Lung (tissue), 12 donors: Measurements from ENCODE around the gene ERBIN. TPM values are rescaled to one million over a fixed set of nuclear protein-coding genes. Genes with fewer than 3 reads are reported as not detected.
A peak's percentile ranks its signal among the peaks of the same experiment; 100 is the strongest.

Experiments
- ATAC-seq: fragments of 200-7000 bp; cut with Tn5 transposase; one replicate; pipeline ENCODE4 v1.9.1; 2020; ENCODE audit warnings: moderate number of reproducible peaks; ENCODE audit not compliant: insufficient read depth, low FRiP score
- DNase-seq, 3 donors: peaks; one replicate each; pipeline ENCODE4 v3.0.0-alpha.2; 2013 to 2017
- H3K27ac ChIP-seq, 2 donors: one replicate each; pipeline ENCODE4 v1.5.1; 2013; ENCODE audit warnings: mild to moderate bottlenecking in 2 of 2, moderate library complexity in 2 of 2, control low read depth in 1 of 2, inconsistent platforms in 1 of 2, low read depth in 1 of 2, low read length in 1 of 2
- H3K27me3 ChIP-seq, 3 donors: one replicate each; pipeline ENCODE4 v1.5.1; 2013; ENCODE audit warnings: low read length in 2 of 3; ENCODE audit not compliant: control insufficient read depth in 3 of 3, insufficient read depth in 3 of 3
- H3K36me3 ChIP-seq, 4 donors: one replicate each; pipeline ENCODE4 v1.5.1; 2013; ENCODE audit warnings: low read length in 4 of 4, mild to moderate bottlenecking in 1 of 4, moderate library complexity in 1 of 4; ENCODE audit not compliant: control insufficient read depth in 4 of 4, insufficient read depth in 4 of 4
- H3K4me1 ChIP-seq, 5 donors: one replicate each; pipeline ENCODE4 v1.5.1; 2013; ENCODE audit warnings: low read length in 5 of 5, mild to moderate bottlenecking in 2 of 5, moderate library complexity in 1 of 5; ENCODE audit not compliant: control insufficient read depth in 5 of 5, insufficient read depth in 5 of 5
- H3K4me3 ChIP-seq: one replicate; pipeline ENCODE4 v1.5.1; 2013; ENCODE audit warnings: mild to moderate bottlenecking, control low read depth, moderate library complexity
- H3K9ac ChIP-seq, 2 donors: one replicate each; pipeline ENCODE4 v1.5.1; 2013; ENCODE audit warnings: low read length in 2 of 2, control low read depth in 1 of 2; ENCODE audit not compliant: insufficient read depth in 1 of 2
- H3K9me3 ChIP-seq, 4 donors: one replicate each; pipeline ENCODE4 v1.5.1; 2013; ENCODE audit warnings: low read length in 3 of 4, mild to moderate bottlenecking in 1 of 4, moderate library complexity in 1 of 4; ENCODE audit not compliant: control insufficient read depth in 4 of 4, insufficient read depth in 3 of 4
- CTCF ChIP-seq: IDR thresholded peaks from 2 replicates; pipeline ENCODE4 v1.5.1; 2012; ENCODE audit warnings: mild to moderate bottlenecking; ENCODE audit errors: control extremely low read depth, extremely low read depth
- WGBS, 2 donors: extraction: QIAGEN DNeasy Blood & Tissue Kit; methylation state at CpG; one replicate each; pipeline ENCODE4 v1.1.7; 2013; 5-methylcytosine and 5-hydroxymethylcytosine counted together
- polyA plus RNA-seq, 2 donors: library from polyadenylated mRNA; stranded (reverse); fragments of 200-250 nt; gene quantifications; one replicate each; pipeline ENCODE4 v1.2.1, GENCODE V29; 2013
- total RNA-seq, 2 donors: library from RNA; depleted of rRNA in 1 of 2; stranded (reverse); fragments of >200 nt in 1 of 2; gene quantifications; one replicate each; pipeline ENCODE4 v1.2.1, GENCODE V29; 2014 to 2021
- donor health status: control.
- donor health status: control.
- donor health status: Bipolar disorder and iron deficiency.
- donor health status: healthy.
- donor health status: DM: yes; HTN: yes; CAD: no.

ERBIN gene
- total and polyA plus RNA-seq, 4 donors, result 13.8 to 235 (median 41.9) TPM

DNA sequence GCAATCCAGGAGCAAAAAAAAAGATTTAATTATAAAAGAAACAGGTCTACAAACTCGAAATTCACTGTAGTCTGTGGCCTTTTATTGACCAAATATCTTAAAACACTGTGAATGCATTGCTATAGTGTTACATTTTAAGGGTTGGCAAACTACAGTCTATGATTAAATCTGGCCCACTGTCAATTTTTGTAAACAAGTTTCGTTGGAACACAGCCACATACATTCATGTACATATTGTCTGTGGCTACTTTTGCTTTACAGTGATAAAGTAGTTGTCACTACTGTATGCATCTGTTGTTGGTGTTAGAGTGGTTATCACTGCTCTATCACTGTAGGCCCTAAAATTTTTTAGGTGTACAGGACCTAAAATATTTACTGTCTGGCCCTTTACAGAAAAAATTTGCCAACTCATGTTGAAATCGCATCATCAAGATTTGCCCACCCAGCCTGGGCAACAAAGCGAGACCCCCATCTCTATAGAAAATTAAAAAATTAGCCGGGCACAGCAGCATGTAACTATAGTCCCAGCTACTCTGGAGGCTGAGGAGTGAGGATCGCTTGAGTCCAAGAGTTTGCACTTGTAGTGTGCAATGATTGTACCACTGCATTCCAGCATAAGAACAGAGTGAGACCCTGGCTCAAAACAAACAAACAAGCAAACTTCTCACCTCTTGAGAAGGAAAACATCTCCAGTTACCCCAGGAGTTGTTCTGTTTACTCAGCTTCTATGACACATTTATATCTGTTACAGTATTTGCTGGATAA is 89.0 kb downstream of the ERBIN start:
- H3K27me3 ChIP-seq, result no peaks in the 10 kb centered on the region
- no peak overlapping the region for H3K9ac ChIP-seq
- DNase-seq, result peak in 2 of 3 donors; percentile 59 to 61
- H3K4me1 ChIP-seq, result no peaks in the 10 kb centered on the region
- no peak overlapping the region for H3K4me3 ChIP-seq
- no peak for ATAC-seq
- no peak for TF ChIP-seq CTCF
- H3K9me3 ChIP-seq, result no peaks in the 10 kb centered on the region
- H3K27ac ChIP-seq, result no peak overlapping the region
- 86 to 90% methylated on average over 6 of the region's 6 CpGs for WGBS, 2 donors
- peaks cover 0 to 5% (median 3%) of the 10 kb centered on the region in 4 donors for H3K36me3 ChIP-seq

GRCh38 chr5:66021585-66021984 is 95.2 kb downstream of the ERBIN start:
- Histone ChIP-seq H3K36me3 (peaks cover 0 to 20% (median 6%) of the 10 kb centered on the region in 4 donors), H3K4me3 (no peak overlapping the region), H3K9me3 (no peaks in the 10 kb centered on the region), H3K27me3 (no peaks in the 10 kb centered on the region), H3K4me1 (no peaks in the 10 kb centered on the region), H3K27ac (no peak overlapping the region), H3K9ac (no peak overlapping the region)
- TF ChIP-seq CTCF, result no peak
- WGBS, 2 donors, result 75 to 93% methylated on average over 1 of the region's 1 CpG
- DNase-seq (peak in 2 of 3 donors; percentile 16 to 20), ATAC-seq (no peak)

GRCh38 chr5:66039296-66039695 is 112.9 kb downstream of the ERBIN start:
- WGBS, 2 donors, result 96 to 97% methylated on average over 1 of the region's 1 CpG
- Histone ChIP-seq H3K4me3 (no peak overlapping the region), H3K9ac (no peak overlapping the region), H3K9me3 (no peaks in the 10 kb centered on the region), H3K36me3 (peaks cover 3 to 24% (median 17%) of the 10 kb centered on the region in 4 donors), H3K27ac (no peak overlapping the region), H3K27me3 (no peaks in the 10 kb centered on the region), H3K4me1 (peaks cover 0 to 5% (median 0%) of the 10 kb centered on the region in 5 donors)
- DNase-seq (no peak), ATAC-seq (no peak)
- no peak for TF ChIP-seq CTCF
